Neural progenitor cell (in vitro differentiated cells): Measurements from ENCODE around the gene ERP29.

ENCODE experiments used
- CTCF ChIP-seq: fragments of 200-600 bp; sonication (generic); IDR thresholded peaks from 2 replicates; pipeline ENCODE4 v1.5.1; 2017; ENCODE audit warnings: antibody characterized with exemption, mild to moderate bottlenecking
- EZH2phosphoT487 ChIP-seq: fragments of 200-600 bp; sonication (generic); IDR thresholded peaks from 2 replicates; pipeline ENCODE4 v1.6.1; 2017; ENCODE audit warnings: antibody characterized with exemption

GRCh38 chr12:111964935-111965334 is 48.3 kb upstream of the ERP29 start:
- TF ChIP-seq CTCF (no peak), EZH2phosphoT487 (no peak)
